GM21619 (cell line): ENCODE data around the gene TUBA3E.
"Not testable (repeated sequence)": the region's sequence is repeated elsewhere in the genome, so short reads cannot be mapped to it uniquely, and the experiment has no call there.

ENCODE experiments used
- ATAC-seq: cut with Tn5 transposase; IDR thresholded peaks from one replicate; pipeline ENCODE4 v1.9.1; 2021; ENCODE audit not compliant: unreplicated experiment

TUBA3E gene

DNA sequence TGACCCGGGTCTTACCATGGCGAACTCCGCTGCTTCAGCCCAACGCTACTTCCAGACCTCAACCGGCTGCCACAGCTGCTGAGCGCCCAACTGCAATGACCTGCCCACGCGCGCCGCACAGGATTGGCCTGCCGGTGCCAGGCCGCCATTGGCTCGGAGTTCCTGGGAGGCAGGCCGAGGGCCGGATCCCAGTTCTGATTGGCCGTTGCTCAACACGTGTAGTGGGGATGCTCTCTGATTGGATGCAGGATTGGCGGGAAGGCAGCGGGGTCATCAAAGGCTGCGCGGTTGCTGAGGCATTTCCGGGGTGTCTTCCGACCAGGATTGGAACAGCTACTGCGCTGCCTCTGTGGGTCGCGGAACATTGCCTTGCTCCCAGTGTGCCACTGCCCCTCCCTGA, at the start of gene TUBA3E:
TSS of gene TUBA3E (minus strand) at position 97 of the 400 bp plus-strand sequence. CDS start at position 18, 79 bp downstream.
- no peak for ATAC-seq

DNA sequence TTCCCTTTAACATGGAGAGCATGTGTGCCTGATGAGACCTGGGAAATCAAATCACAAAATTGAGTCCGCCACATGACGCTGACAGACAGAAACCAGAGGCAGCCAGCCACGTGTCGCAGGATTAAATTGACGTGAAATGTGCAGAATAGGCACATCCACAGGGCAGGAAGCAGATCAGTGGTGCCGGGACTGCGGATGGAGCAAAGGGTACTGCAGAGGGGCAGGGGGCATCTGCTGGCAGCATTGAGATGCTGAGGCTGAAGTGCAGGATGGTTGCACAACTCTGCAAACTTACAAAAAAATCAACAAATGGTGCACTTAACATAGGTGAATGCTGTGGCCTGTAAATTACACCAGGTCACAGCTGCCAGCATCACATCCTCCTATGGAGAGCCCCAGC, 48.2 kb upstream of the TUBA3E start:
- no peak for ATAC-seq

DNA sequence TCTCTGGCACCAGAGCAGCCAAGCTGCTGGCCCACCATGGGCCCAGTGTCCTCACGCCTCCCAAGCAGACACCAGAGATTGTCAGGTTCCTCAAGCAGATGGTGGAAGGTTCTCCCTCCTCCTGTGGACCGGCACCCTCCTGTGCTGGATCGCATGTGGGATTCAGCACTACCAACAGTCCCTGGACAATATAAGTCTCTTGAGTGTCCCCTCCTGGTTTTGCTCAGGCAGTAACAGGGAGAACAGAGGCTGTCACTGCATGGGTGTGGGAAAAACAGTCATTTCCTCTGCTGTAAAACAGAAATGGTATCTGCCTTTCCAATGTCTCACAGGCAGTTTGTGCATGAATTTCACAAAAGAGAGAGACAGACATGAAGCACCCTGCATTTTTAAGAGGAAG, 47.7 kb upstream of the TUBA3E start:
- ATAC-seq: no peak

DNA sequence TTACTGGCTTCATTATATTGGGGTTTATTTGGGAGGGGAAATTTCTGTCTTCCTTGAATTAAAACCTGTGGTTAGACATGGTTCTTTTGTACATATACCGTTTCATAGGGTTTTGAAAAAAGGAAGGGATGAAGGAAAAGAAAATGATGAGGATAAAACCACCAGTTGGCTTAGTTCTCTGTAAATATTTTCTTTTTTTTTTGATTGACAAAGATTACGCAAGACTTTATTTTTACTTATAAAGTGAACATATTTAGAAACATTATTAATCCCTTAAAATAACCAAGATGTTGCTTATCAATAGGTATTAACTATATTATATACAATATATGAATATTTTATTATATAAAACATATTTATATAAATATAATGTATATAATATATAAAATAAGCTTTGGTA, 45.1 kb upstream of the TUBA3E start:
- ATAC-seq: no peak

DNA sequence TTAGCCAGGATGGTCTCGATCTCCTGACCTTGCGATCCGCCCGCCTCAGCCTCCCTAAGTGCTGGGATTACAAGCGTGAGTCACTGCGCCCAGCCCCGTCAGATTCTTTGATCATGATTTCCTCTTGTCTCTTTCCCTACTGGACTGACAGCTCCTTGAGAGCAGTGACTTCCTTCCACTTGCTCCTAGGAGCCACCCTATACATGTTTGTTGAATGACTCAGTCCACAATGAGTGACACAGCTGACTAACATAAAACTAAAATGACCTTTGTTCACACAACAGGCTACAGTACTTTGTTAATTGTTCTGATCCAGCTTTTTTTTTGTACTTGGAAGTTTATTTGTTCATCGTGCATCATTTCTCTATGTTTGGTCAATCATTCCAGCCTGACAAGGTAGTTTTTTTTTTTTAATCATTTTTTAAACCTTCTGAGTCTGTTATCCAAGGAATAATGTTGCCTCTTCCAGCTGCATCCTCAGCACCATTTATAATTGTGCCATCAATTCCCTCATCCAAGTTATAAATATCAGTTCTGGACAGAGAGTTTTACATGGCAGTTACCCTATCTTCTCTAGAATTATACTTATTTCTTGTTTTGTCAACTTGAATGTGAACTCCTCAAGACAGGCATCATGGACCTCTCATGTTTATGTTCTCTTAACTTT, 42.9 kb upstream of the TUBA3E start:
- no peak for ATAC-seq

DNA sequence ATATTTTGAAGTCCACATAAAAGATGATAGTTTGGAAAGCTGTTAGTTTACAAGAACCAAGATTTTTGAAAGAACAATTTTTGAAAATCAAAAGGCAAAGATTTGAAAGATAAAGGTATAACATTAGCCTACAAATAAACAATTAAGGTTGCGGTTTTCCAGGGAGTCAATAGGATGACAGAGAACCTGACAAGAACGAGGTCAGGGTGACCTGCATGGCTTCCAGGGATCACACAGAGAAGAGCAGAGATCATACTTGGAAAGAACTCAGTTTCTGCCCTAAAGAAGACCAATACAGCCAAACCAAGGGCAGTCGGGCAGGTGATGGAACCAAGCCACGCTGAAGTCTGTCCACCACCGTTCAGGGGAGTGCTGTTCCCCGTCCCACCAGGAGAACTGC, 41.3 kb upstream of the TUBA3E start:
- ATAC-seq: not testable (repeated sequence)

DNA sequence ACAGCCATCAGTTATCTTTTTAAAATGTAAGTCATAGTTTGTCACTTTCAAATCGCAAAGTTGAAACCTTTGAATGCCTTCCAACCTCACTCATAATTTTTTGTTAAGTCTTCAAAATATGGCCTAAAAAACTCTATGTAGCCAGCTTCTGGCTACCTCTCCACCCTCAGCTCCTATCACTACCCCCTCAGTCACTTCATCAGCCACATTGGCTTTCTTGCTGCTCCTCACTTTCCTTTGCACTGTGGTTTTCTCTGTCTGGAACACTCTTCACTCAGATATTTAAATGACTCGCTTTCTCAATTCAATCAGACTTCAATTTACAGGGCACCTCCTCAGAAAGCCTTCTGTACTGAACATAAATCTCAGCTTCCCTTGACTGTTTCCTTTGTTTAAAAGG, 34.8 kb upstream of the TUBA3E start:
- ATAC-seq: not testable (repeated sequence)

DNA sequence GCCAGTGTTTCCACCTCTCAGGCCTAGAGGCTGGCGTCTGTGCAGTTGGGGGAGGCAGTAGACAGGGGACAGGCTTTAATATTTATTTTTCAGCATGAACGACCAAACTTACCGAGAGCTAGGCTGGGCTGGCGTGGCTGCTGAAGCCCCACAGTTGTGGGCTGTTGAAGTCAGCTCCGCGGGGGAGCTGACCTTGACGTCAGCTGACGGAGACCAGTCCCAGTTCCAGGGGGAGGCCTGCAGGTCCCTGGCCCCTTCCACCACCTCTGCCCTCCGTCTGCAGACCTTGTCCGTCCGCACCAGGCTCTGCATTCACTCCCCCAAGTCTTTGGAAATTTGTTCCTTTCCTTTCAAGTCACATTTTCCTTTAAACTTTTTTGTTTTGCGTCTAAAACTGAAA, 33.4 kb upstream of the TUBA3E start:
- no peak for ATAC-seq

DNA sequence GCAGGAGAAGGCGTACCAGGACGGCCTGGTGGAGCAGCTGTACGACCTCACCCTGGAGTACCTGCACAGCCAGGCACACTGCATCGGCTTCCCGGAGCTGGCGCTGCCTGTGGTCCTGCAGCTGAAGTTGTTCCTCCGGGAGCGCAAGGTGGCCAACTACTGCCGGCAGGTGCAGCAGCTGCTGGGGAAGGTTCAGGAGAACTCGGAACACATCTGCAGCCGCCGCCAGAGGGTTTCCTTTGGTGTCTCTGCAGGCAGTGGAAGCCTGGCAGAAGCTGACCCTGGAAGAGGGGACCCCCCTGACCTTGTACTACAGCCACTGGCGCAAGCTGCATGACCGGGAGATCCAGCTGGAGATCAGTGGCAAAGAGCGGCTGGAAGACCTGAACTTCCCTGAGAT, 32.7 kb upstream of the TUBA3E start:
- not testable (repeated sequence) for ATAC-seq

DNA sequence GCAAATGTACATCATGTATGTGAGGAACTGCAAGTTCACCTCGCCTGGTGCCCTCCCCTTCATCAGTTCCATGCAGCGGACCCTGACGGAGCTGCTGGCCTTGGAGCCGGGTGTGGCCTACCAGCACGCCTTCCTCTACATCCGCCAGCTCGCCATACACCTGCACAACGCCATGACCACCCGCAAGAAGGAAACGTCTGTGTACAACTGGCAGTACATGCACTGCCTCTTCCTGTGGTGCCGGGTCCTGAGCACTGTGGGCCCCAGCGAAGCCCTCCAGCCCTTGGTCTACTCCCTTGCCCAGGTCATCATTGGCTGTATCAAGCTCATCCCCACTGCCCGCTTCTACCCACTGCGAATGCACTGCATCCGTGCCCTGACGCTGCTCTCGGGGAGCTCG, 32.1 kb upstream of the TUBA3E start:
- ATAC-seq: not testable (repeated sequence)

DNA sequence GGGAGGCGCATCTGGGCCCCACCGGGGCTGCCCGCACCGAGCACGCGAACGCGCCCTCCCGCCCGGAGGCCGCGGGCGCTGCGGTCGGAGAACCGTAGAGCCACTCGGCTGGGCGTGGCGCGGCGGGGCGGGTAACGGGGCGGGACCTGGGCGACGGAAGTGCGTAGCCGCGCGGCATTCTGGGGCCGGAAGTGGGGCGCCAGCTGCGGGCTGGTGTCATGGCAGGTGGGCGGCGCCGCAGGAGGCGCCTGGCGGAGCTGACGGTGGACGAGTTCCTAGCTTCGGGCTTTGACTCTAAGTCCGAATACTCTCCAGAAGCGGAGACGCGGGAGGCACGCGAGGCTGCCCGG, 30.9 kb upstream of the TUBA3E start:
- ATAC-seq: peak; percentile 71

DNA sequence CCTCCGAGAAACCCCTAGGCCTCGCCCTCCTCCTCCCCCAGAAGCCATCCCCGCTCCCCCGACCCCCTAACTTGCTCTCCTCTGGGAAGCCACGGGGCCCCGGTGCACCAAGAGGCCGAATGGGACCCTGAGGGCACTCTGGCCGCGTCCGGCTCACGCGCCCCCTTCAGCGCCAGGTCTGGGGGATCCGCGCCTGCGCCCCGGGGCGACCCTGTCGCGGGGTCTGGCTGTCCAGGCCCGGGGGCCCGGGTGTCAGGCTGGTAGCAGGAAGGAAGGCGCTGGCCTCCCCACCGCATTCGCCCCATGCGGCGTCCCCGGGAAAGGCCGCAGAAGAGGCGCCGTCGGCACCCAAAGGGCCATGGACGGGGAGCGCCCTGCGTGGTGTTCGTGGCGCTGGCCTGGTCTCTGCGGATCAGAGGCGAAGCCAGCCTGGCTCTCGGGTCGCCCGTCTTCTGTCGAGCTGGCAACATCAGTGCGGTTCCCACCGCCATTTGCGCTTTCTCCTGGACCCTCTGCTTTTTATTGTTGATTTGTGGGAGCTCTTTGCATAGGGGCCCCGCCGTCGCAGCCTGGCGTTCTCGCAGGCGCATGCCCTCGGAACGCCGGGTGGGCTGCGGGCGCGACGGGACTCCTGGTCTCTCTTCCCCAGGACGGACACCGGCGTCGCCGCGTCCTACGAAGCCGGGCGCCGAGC, 30.4 kb upstream of the TUBA3E start:
- not testable (repeated sequence) for ATAC-seq

DNA sequence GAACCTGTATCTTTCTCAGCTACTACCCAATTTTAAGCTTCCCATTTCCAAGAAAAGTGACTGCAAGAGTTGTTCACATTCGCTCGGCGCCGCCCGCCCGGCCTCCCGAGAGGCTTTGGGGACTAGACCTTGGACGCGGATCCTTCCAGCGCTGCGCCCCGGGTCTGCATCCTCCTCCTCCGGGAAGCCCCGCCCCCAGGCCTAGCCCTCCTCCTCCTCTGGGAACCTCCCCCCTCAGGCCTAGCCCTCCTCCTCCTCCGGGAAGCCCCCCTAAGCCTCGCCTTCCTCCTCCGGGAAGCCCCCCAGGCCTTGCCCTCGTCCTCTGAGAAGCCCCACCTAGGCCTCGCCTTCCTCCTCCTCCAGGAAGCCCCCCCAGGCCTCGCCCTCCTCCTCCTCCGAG, 29.8 kb upstream of the TUBA3E start:
- not testable (repeated sequence) for ATAC-seq

DNA sequence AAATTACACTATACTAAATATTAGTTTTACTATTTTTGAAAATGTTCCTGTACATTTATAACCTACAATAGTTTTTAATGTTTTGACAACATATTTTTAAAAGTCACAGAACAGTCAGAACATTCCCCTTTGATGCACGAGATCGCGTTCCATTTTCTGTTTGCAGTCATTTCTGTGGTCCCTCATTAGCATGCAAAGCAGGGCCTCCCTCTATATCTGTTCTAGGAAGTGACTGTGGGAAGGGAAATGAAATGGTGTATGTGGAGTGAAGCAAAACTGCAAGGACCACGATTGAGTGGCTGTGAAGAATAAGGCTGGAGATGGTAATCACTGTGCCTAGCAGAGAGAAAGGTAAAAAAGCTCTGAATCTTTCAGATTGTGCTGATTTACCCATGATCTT, 24.3 kb upstream of the TUBA3E start:
- peak; percentile 99 for ATAC-seq

DNA sequence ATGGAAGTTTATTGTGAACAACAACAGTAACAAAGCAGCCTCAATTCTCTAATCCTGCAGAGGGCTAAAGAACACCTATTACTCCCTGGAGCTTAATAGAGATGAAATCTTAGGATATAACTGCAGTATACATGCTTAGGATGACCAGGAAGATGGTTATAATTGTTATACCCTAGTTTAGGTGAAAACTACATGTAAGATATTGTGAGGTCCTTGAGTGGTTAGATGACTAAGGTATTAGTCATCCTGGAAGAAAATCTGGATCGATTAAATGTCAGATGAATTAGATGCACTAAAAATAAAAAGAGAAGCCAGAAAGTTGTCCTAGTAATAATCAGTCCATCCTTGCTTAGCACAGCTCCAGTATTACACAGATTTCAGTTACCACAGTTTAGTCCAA, 22.3 kb upstream of the TUBA3E start:
- ATAC-seq: not testable (repeated sequence)

DNA sequence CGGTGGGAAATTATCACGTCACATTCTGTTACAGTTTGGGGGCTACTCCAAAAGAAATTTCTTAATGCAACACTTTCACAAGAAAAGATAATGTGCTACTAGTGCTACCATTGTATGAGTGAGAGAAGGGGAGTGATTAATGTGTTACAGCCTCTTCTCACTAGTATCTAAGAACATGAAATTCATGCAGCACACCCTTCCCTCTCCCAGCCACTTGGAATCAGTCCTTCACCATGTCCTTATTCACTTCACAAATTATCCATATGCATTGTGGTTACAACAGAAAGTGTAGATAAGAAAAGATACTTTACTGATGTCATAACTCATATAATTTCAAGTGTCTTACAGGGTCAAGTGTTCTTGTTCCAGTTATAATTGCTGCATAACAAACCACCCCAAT, 20.9 kb upstream of the TUBA3E start:
- not testable (repeated sequence) for ATAC-seq

DNA sequence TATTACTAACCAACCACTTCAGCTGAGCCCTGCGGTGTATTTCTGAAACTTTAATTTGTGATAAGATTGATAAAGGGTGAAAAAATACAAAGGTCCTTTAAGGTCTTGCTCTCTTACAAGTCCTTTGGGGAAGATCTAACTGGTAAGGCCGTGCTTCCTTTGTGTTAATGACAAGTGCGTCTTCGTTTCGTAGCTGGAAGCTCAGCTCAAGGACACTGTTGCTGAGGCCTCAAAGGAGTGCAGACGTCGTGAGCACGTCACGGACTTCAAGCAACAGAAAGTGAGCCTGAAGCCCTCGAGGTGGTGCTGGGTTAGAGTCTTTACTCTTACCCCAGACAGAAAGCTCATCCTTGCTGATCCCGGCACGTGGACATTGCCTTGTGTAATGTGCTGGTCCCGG, 8.8 kb upstream of the TUBA3E start:
- ATAC-seq: not testable (repeated sequence)

DNA sequence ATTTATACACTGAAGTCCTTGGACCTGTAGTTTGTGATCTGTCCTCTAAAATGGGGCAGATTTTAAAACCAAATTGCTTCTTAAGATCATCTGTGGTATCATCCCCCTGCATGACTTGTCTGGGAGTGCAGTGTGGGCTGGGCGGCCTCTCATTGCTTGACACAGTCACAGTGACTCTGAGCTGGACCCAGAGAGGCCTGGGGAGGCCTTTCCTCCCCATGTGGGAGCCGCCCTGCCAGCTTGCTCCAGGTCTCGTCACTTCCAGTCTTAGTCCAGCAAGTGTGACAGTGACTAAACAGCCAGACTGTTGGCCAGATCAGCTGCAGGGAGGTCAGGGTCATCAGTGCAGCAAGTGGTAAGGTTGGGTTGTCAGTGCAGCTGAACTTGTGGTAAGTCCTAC, 4.9 kb upstream of the TUBA3E start:
- ATAC-seq: not testable (repeated sequence)

DNA sequence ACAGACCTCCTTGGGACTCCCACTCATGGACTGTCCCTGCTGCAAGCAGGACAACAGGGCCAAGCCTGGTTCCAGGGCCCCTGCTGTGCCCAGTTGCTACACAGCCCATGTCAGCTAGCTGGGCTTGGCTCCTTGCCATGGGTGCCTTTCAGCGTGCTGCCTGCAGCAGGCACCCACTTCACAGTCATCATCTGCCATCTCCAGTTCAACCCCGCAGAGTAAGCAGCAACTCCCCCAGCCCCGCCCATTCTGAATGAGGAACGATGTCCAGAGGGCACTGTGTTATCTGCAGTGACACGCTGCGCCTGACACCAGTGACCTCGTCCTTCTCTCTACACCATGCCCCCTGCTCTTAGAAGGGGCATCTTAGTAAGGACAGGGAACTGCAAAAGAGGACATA, 4.3 kb upstream of the TUBA3E start:
- not testable (repeated sequence) for ATAC-seq

DNA sequence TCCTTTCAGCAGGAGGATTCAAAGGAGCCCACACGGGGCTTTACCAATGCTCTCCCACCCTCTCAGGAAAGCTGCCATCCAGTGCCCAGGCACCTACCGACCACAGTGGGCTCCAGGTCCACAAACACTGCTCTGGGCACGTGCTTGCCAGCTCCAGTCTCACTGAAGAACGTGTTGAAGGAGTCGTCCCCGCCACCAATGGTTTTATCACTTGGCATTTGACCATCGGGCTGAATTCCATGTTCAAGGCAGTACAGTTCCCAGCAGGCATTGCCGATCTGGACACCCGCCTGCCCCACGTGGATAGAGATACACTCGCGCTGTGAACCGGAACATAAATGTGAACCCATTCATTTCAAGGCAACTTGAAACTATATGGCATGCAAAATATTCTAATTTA, 2.2 kb downstream of the TUBA3E start:
- ATAC-seq: not testable (repeated sequence)

DNA sequence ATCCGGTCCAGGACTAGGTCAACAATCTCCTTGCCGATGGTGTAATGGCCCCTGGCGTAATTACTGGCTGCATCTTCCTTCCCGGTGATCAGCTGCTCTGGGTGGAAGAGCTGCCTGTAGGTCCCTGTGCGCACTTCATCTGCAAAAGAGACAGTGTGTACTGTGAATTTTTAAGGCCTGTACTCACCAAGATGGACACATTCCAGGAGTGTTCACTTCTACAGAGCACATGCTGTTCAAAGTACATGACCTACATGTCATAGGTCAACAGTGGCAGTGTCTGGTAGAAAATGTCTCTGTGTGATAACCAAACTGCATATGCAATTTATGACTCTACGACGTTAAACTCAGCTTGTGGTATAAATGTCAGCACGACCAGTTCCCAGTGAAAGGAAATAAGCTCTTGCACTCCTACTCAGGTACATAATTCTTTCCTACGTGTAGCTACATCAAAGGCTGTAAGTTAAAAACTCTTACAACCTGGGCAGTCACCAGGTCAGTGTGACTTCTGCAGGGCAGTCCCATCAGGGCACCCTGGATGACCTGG, 3.1 kb downstream of the TUBA3E start:
- not testable (repeated sequence) for ATAC-seq

DNA sequence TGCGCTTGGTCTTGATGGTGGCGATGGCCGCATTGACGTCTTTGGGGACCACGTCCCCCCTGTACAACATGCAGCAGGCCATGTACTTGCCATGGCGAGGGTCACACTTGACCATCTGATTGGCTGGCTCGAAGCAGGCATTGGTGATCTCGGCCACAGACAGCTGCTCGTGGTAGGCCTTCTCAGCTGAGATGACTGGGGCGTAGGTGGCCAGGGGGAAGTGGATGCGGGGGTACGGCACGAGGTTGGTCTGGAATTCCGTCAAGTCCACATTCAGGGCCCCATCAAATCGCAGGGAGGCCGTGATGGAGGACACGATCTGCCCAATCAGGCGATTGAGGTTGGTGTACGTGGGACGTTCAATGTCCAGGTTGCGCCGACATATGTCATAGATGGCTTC, 4.4 kb downstream of the TUBA3E start:
- not testable (repeated sequence) for ATAC-seq
